GM12878 (cell line): ENCODE data around the gene UQCRC1. TPM values are rescaled to one million over a fixed set of nuclear protein-coding genes. Genes with fewer than 3 reads are reported as not detected.

ENCODE experiments used
- ATAC-seq: fragments of 200-7000 bp; cut with Tn5 transposase; 3 replicates; pipeline ENCODE4 v1.9.1; 2020; ENCODE audit warnings: mild to moderate bottlenecking, moderate library complexity
- BruUV-seq: library from RNA; stranded (reverse); fragments of 400-500 nt; replicated peaks from 2 replicates; lab custom pipeline; 2021; lab: Mats Ljungman, UMichigan
- CTCF ChIA-PET: fragments of 300-600 bp; sonication (Branson Sonifier 250); formaldehyde crosslinking; extraction: SDS; loops from one replicate; lab custom pipeline; 2021; ENCODE audit warnings: inconsistent platforms; lab: Yijun Ruan, JAX
- POLR2A ChIA-PET: fragments of 350-600 bp; formaldehyde crosslinking; extraction: SDS; loops from one replicate; lab custom pipeline; 2021; ENCODE audit warnings: inconsistent platforms; lab: Charles Lee
- RAD21 ChIA-PET: fragments of 300-600 bp; sonication (Branson Sonifier 250); formaldehyde crosslinking; loops from one replicate; lab custom pipeline; 2023; ENCODE audit warnings: antibody characterized with exemption; ENCODE audit not compliant: unreplicated experiment; lab: Charles Lee
- SMC1A ChIA-PET: fragments of 300-600 bp; sonication (Branson Sonifier 250); formaldehyde crosslinking; loops from one replicate; lab custom pipeline; 2023; ENCODE audit not compliant: unreplicated experiment, uncharacterized antibody; lab: Charles Lee
- DNase-seq: peaks from one replicate; pipeline ENCODE4 v3.0.0-alpha.2; 2011; ENCODE audit warnings: low read depth, low spot score
- FAIRE-seq: peaks from 3 replicates; lab custom pipeline; 2011; peaks lifted over from hg19 to GRCh38; lab: Jason Lieb, UNC
- H2AFZ ChIP-seq: 2 replicates; pipeline ENCODE4 v1.6.0; 2011; ENCODE audit warnings: low read depth, low read length, control low read depth; ENCODE audit not compliant: control insufficient read depth
- H3K27ac ChIP-seq: 2 replicates; pipeline ENCODE4 v1.5.1; 2011; ENCODE audit warnings: control low read depth; ENCODE audit not compliant: control insufficient read depth, insufficient read depth
- H3K27me3 ChIP-seq, 2 experiments: replicated peaks in 1 of 2; 2 replicates each; pipeline versions ENCODE4 v1.6.0 to v1.6.1; 2011; ENCODE audit warnings: low read length in 1 of 2; ENCODE audit not compliant: control insufficient read depth in 2 of 2, insufficient read depth in 2 of 2
- H3K36me3 ChIP-seq, 2 experiments: 2 replicates each; pipeline ENCODE4 v1.5.1; 2011; ENCODE audit warnings: low read length in 1 of 2; ENCODE audit not compliant: control insufficient read depth in 2 of 2, insufficient read depth in 2 of 2
- H3K4me1 ChIP-seq: 2 replicates; pipeline ENCODE4 v1.6.1; 2011; ENCODE audit warnings: mild to moderate bottlenecking, low read length, moderate library complexity, mixed read lengths; ENCODE audit not compliant: control insufficient read depth, insufficient read depth
- H3K4me2 ChIP-seq: 2 replicates; pipeline ENCODE4 v1.6.0; 2011; ENCODE audit warnings: control low read depth; ENCODE audit not compliant: control insufficient read depth, insufficient read depth
- H3K4me3 ChIP-seq: fragments of 200-600 bp; sonication (generic); 2 replicates; pipeline ENCODE4 v1.5.1; 2016
- H3K79me2 ChIP-seq: 2 replicates; pipeline ENCODE4 v1.6.0; 2011; ENCODE audit warnings: low read length; ENCODE audit not compliant: control insufficient read depth, insufficient read depth
- H3K9ac ChIP-seq: 2 replicates; pipeline ENCODE4 v1.8.0; 2011; ENCODE audit warnings: low read length, control low read depth, mixed read lengths; ENCODE audit not compliant: control insufficient read depth, insufficient read depth
- H3K9me3 ChIP-seq: replicated peaks from 3 replicates; pipeline ENCODE4 v1.5.1; 2011; ENCODE audit warnings: mild to moderate bottlenecking, low read length; ENCODE audit not compliant: control insufficient read depth, insufficient read depth
- H4K20me1 ChIP-seq: 2 replicates; pipeline ENCODE4 v1.6.0; 2011; ENCODE audit not compliant: control insufficient read depth, insufficient read depth
- FOS ChIP-seq: IDR thresholded peaks from 3 replicates; pipeline ENCODE4 v1.6.1; 2011; ENCODE audit warnings: borderline replicate concordance; ENCODE audit not compliant: insufficient read length; ENCODE audit errors: extremely low read depth
- MYC ChIP-seq: IDR thresholded peaks from 2 replicates; pipeline ENCODE4 v1.6.1; 2011; ENCODE audit warnings: mild to moderate bottlenecking, low read length, moderate library complexity, inconsistent platforms; ENCODE audit not compliant: insufficient read depth, insufficient replicate concordance, insufficient read length, severe bottlenecking
- NFXL1 ChIP-seq: fragments of 450-650 bp; IDR thresholded peaks from 2 replicates; pipeline ENCODE4 v1.6.1; 2017; ENCODE audit warnings: antibody characterized with exemption, mild to moderate bottlenecking, borderline replicate concordance
- RELA ChIP-seq: fragments of 450-650 bp; IDR thresholded peaks from 2 replicates; pipeline ENCODE4 v1.8.0; 2014; ENCODE audit warnings: borderline replicate concordance; ENCODE audit not compliant: partially characterized antibody
- SMARCA5 ChIP-seq: fragments of 450-650 bp; IDR thresholded peaks from 2 replicates; pipeline ENCODE4 v1.6.1; 2017; ENCODE audit warnings: mild to moderate bottlenecking
- TCF7 ChIP-seq: IDR thresholded peaks from 2 replicates; pipeline ENCODE4 v1.6.1; 2014; ENCODE audit warnings: antibody characterized with exemption, borderline replicate concordance
- ZNF384 ChIP-seq: IDR thresholded peaks from 2 replicates; pipeline ENCODE4 v1.6.1; 2012; ENCODE audit warnings: low read depth, mild to moderate bottlenecking, low read length, improper control_type of control experiment, borderline replicate concordance
- ZNF592 ChIP-seq: fragments of 450-650 bp; IDR thresholded peaks from 2 replicates; pipeline ENCODE4 v1.6.1; 2017; ENCODE audit warnings: mild to moderate bottlenecking, moderate library complexity
- ZZZ3 ChIP-seq: IDR thresholded peaks from 2 replicates; pipeline ENCODE4 v1.6.1; 2011; ENCODE audit warnings: low read depth; ENCODE audit not compliant: control insufficient read depth, insufficient read length
- WGBS: methylation state at CpG from one replicate; pipeline ENCODE4 v1.1.6; 2016; ENCODE audit warnings: low lambda C conversion rate; ENCODE audit not compliant: insufficient replicate concordance, insufficient coverage; ENCODE audit errors: missing lambda C conversion rate; 5-methylcytosine and 5-hydroxymethylcytosine counted together
- in situ Hi-C: fragments of 300-500 bp; cut with MboI; formaldehyde crosslinking; loops from 9 replicates; pipeline ENCODE4 v1.14.3; 2018; ENCODE audit warnings: mixed read lengths
- intact Hi-C: fragments of 100-400 bp; cut with micrococcal nuclease; formaldehyde crosslinking; loops from one replicate; pipeline ENCODE4 v1.14.2; 2022; ENCODE audit not compliant: unreplicated experiment
- polyA plus RNA-seq, 11 experiments: library from polyadenylated mRNA; depleted of rRNA in 4 of 11; unstranded in 6 of 11; stranded (reverse) in 5 of 11; fragments of >200 nt; fragmentation: Nextera tagmentation in 4 of 11; fragmentation: Illumina TruSeq in 1 of 11; extraction: Ambion mirVana in 4 of 11; extraction: Trizol in 1 of 11; gene quantifications; 1 replicate in 1 of 11; 2 replicates in 10 of 11; pipeline versions ENCODE4 v1.2.1 to v1.2.3, GENCODE V29; 2011 to 2016; ENCODE audit warnings: inconsistent platforms in 2 of 11, missing spikeins in 2 of 11, low read depth in 1 of 11
- total RNA-seq, 4 experiments: library from RNA; depleted of rRNA in 3 of 4; stranded (reverse); fragments of >200 nt in 3 of 4; fragmentation: Illumina TruSeq in 1 of 4; extraction: Trizol in 1 of 4; gene quantifications; 2 replicates each; pipeline versions ENCODE4 v1.2.1 to v1.2.3, GENCODE V29; 2013 to 2021
- TF ChIP-seq, protein P1 (sequence below): fragments of 450-650 bp; IDR thresholded peaks from 2 replicates; pipeline ENCODE4 v1.6.1; 2017; ENCODE audit warnings: antibody characterized with exemption, mild to moderate bottlenecking, moderate library complexity

UQCRC1 gene
- total and polyA plus RNA-seq, 10 of the 15 experiments (the other 5 are each of a cell fraction or from before 2014, with no cell fraction given): 116 to 426 (median 228) TPM

DNA sequence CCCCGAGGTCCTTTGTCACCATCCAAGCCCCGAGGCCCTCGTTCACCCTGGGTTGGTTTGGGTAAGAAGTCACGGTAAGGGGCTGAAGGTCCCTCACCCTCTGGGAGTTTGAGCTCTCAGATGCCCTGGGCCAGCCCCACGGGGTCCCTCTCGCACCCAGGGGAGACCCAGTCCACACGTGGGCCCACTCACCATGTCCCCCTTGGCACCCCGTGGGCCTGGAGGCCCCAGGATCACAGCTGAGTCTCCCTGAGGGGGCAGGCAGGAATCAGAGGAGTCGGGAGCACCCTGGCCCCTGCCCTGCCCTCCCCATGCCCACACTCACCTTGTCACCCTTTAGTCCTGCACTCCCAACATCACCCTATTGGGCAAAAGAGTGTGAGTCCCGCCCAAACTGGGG lies 40.0 kb downstream of the UQCRC1 start:
- FAIRE-seq (no peak), DNase-seq (no peak), ATAC-seq (no peak)
- no TSS peak for BruUV-seq
- H3K4me3 ChIP-seq: no peak overlapping the region
- no peaks in the 10 kb centered on the region for H3K79me2 ChIP-seq
- H3K9ac ChIP-seq: no peak overlapping the region
- RAD21 ChIA-PET: no interaction called here
- intact Hi-C loops: no loop called here
- no peaks in the 10 kb centered on the region for H4K20me1 ChIP-seq
- CTCF ChIA-PET: no interaction called here
- 16% methylated on average over 10 of the region's 10 CpGs for WGBS
- H3K4me1 ChIP-seq: no peaks in the 10 kb centered on the region
- POLR2A ChIA-PET: no interaction called here
- no peaks in the 10 kb centered on the region for H3K9me3 ChIP-seq
- no peaks in the 10 kb centered on the region for H3K36me3 ChIP-seq
- TF ChIP-seq, protein P1, sequence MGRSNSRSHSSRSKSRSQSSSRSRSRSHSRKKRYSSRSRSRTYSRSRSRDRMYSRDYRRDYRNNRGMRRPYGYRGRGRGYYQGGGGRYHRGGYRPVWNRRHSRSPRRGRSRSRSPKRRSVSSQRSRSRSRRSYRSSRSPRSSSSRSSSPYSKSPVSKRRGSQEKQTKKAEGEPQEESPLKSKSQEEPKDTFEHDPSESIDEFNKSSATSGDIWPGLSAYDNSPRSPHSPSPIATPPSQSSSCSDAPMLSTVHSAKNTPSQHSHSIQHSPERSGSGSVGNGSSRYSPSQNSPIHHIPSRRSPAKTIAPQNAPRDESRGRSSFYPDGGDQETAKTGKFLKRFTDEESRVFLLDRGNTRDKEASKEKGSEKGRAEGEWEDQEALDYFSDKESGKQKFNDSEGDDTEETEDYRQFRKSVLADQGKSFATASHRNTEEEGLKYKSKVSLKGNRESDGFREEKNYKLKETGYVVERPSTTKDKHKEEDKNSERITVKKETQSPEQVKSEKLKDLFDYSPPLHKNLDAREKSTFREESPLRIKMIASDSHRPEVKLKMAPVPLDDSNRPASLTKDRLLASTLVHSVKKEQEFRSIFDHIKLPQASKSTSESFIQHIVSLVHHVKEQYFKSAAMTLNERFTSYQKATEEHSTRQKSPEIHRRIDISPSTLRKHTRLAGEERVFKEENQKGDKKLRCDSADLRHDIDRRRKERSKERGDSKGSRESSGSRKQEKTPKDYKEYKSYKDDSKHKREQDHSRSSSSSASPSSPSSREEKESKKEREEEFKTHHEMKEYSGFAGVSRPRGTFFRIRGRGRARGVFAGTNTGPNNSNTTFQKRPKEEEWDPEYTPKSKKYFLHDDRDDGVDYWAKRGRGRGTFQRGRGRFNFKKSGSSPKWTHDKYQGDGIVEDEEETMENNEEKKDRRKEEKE: no peak
- TF ChIP-seq NFXL1: no peak
- TF ChIP-seq ZNF592: no peak
- no peak for TF ChIP-seq ZNF384
- TF ChIP-seq RELA: no peak
- no peak for TF ChIP-seq MYC
- TF ChIP-seq FOS: no peak
- TF ChIP-seq ZZZ3: no peak
- no peak for TF ChIP-seq TCF7
- TF ChIP-seq SMARCA5: no peak
- H2AFZ ChIP-seq: no peak overlapping the region
- in situ Hi-C loops: no loop called here
- SMC1A ChIA-PET: no interaction called here
- H3K27me3 ChIP-seq: no peaks in the 10 kb centered on the region
- no peak overlapping the region for H3K27ac ChIP-seq
- H3K4me2 ChIP-seq: no peak overlapping the region
